Measurements from ENCODE around the gene ZNF3. TPM values are rescaled to one million over a fixed set of nuclear protein-coding genes. Genes with fewer than 3 reads are reported as not detected.

ZNF3 gene
- total and polyA plus RNA-seq, 9 of the 15 experiments (the other 6 are each of a cell fraction or from before 2014, with no cell fraction given), result 30.0 to 64.9 (median 51.5) TPM

DNA sequence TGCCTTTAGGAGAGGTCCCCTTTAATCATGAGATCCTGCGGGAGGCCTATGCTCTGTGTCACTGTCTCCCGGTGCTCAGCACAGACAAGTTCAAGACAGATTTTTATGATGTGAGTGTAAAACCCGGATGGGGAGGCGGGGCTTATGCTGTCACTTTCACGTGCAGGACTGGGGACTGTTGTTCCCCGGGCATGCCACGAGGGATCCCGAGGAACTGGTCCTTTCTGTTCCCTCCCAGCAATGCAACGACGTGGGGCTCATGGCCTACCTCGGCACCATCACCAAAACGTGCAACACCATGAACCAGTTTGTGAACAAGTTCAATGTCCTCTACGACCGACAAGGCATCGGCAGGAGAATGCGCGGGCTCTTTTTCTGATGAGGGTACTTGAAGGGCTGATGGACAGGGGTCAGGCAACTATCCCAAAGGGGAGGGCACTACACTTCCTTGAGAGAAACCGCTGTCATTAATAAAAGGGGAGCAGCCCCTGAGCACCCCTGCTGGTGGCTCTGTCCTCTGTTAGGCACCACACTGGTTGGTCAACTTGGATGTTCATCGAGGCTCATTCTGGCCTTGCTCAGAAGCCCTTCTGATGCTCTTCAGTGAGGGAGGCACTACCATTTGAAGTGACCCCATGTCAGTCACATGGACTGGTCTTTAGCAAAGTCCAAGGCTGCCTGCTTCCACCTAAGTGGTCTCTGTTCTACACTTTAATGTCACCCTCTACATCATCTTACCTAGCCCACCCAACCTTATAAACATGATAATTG is 10.1 kb upstream of the ZNF3 start (continued):
- TF ChIP-seq, protein P1, sequence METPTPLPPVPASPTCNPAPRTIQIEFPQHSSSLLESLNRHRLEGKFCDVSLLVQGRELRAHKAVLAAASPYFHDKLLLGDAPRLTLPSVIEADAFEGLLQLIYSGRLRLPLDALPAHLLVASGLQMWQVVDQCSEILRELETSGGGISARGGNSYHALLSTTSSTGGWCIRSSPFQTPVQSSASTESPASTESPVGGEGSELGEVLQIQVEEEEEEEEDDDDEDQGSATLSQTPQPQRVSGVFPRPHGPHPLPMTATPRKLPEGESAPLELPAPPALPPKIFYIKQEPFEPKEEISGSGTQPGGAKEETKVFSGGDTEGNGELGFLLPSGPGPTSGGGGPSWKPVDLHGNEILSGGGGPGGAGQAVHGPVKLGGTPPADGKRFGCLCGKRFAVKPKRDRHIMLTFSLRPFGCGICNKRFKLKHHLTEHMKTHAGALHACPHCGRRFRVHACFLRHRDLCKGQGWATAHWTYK (CRISPR knock-in tag; IDR thresholded peaks at IDR 0.05), result no peak
- no peak for TF ChIP-seq ZKSCAN8 (CRISPR knock-in tag; IDR thresholded peaks at IDR 0.05)
- TF ChIP-seq RUNX1 (IDR thresholded peaks at IDR 0.05; ENCODE audit: low read depth), result 0 out of 2 replicates have a peak, but pooled peaks have one; percentile 45
- TF ChIP-seq SUPT5H (IDR thresholded peaks at IDR 0.05), result peak; percentile 79
- TF ChIP-seq, protein P2, sequence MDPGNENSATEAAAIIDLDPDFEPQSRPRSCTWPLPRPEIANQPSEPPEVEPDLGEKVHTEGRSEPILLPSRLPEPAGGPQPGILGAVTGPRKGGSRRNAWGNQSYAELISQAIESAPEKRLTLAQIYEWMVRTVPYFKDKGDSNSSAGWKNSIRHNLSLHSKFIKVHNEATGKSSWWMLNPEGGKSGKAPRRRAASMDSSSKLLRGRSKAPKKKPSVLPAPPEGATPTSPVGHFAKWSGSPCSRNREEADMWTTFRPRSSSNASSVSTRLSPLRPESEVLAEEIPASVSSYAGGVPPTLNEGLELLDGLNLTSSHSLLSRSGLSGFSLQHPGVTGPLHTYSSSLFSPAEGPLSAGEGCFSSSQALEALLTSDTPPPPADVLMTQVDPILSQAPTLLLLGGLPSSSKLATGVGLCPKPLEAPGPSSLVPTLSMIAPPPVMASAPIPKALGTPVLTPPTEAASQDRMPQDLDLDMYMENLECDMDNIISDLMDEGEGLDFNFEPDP (CRISPR knock-in tag; IDR thresholded peaks at IDR 0.05), result peak; percentile 26; the same call in 1 of the 2 replicates
- TF ChIP-seq CBX3 (IDR thresholded peaks at IDR 0.05; ENCODE audit: borderline replicate concordance in 1 of 2, low read length in 2 of 2), result peak in 1 of 2 experiments; percentile 53; a peak in 1 of 3 replicates
- no peak for TF ChIP-seq HSF4 (CRISPR knock-in tag; IDR thresholded peaks at IDR 0.05; ENCODE audit: borderline replicate concordance)
- peak; percentile 48 for TF ChIP-seq RBM22 (IDR thresholded peaks at IDR 0.05; ENCODE audit: low read depth, low read length, poor library complexity, severe bottlenecking)
- TF ChIP-seq GTF2E2 (tag; IDR thresholded peaks at IDR 0.05), result no peak
- 0 out of 2 replicates have a peak, but pooled peaks have one; percentile 38 for TF ChIP-seq RFX7 (CRISPR knock-in tag; IDR thresholded peaks at IDR 0.05)
- TF ChIP-seq PHB (CRISPR knock-in tag; IDR thresholded peaks at IDR 0.05), result peak; percentile 86; the same call in 1 of the 2 replicates
- peak; percentile 72 for TF ChIP-seq RBFOX2 (IDR thresholded peaks at IDR 0.05; ENCODE audit: low read depth, low read length)
- peak; percentile 54 for TF ChIP-seq MXI1 (IDR thresholded peaks at IDR 0.05; ENCODE audit: low read depth, low read length)
- no peak for TF ChIP-seq ZNF121 (CRISPR knock-in tag; conservative IDR thresholded peaks at IDR 0.05)
- TF ChIP-seq POLR2B (IDR thresholded peaks at IDR 0.05; ENCODE audit: low read depth, partially characterized antibody), result peak; percentile 70
- TF ChIP-seq ESRRA (IDR thresholded peaks at IDR 0.05; ENCODE audit: borderline replicate concordance, low read depth), result 0 out of 2 replicates have a peak, but pooled peaks have one; percentile 10
- peak; percentile 39; the same call in 1 of the 2 replicates for TF ChIP-seq ZBTB33 (CRISPR knock-in tag; IDR thresholded peaks at IDR 0.05)
- TF ChIP-seq ZNF165 (CRISPR knock-in tag; IDR thresholded peaks at IDR 0.05; ENCODE audit: borderline replicate concordance), result no peak
- 0 out of 4 replicates have a peak, but pooled peaks of 1 of the 2 experiments have one; percentile 26 for TF ChIP-seq KDM4B (IDR thresholded peaks at IDR 0.05; ENCODE audit: borderline replicate concordance in 2 of 2, low read depth in 1 of 2)
